Liver (tissue), 3 donors: ENCODE data around the gene HS3ST4.

Experiments used
- EGR1 ChIP-seq, 2 donors: IDR thresholded peaks; 2 replicates each; pipeline ENCODE4 v1.6.1; 2016 to 2018; ENCODE audit warnings: antibody characterized with exemption in 2 of 2, low read depth in 2 of 2
- GABPA ChIP-seq, 2 donors: IDR thresholded peaks in 1 of 2; conservative IDR thresholded peaks in 1 of 2; 2 replicates each; pipeline ENCODE4 v1.6.1; 2016; ENCODE audit warnings: antibody characterized with exemption in 2 of 2, mild to moderate bottlenecking in 1 of 2, moderate library complexity in 1 of 2
- HNF4A ChIP-seq, 2 donors: conservative IDR thresholded peaks; 2 replicates each; pipeline ENCODE4 v1.6.1; 2016; ENCODE audit warnings: antibody characterized with exemption in 2 of 2, mild to moderate bottlenecking in 2 of 2
- RAD21 ChIP-seq, 2 donors: IDR thresholded peaks; 2 replicates each; pipeline ENCODE4 v1.6.1; 2016; ENCODE audit warnings: antibody characterized with exemption in 2 of 2, mild to moderate bottlenecking in 2 of 2
- SP1 ChIP-seq: IDR thresholded peaks from 2 replicates; pipeline ENCODE4 v1.6.1; 2018; ENCODE audit warnings: antibody characterized with exemption, mild to moderate bottlenecking
- TAF1 ChIP-seq: conservative IDR thresholded peaks from 2 replicates; pipeline ENCODE4 v1.6.1; 2016; ENCODE audit warnings: antibody characterized with exemption, mild to moderate bottlenecking
- YY1 ChIP-seq: IDR thresholded peaks from 2 replicates; pipeline ENCODE4 v1.6.1; 2016; ENCODE audit warnings: antibody characterized with exemption, mild to moderate bottlenecking
- TF ChIP-seq, protein P1 (sequence below): fragments of 150-350 bp; IDR thresholded peaks from 2 replicates; pipeline ENCODE4 v1.5.1; 2017; ENCODE audit warnings: improper control_type of control experiment, low read depth, low read length; ENCODE audit not compliant: missing input control
- TF ChIP-seq, protein P2 (sequence below): IDR thresholded peaks from 2 replicates; pipeline ENCODE4 v1.6.1; 2016; ENCODE audit warnings: antibody characterized with exemption
- TF ChIP-seq, protein P3 (sequence below): IDR thresholded peaks from 2 replicates; pipeline ENCODE4 v1.6.1; 2016; ENCODE audit warnings: antibody characterized with exemption, mild to moderate bottlenecking
- TF ChIP-seq, protein P4 (sequence below): IDR thresholded peaks from 2 replicates; pipeline ENCODE4 v1.6.1; 2016; ENCODE audit warnings: antibody characterized with exemption
- donor health status: healthy.
- donor health status: healthy.

DNA sequence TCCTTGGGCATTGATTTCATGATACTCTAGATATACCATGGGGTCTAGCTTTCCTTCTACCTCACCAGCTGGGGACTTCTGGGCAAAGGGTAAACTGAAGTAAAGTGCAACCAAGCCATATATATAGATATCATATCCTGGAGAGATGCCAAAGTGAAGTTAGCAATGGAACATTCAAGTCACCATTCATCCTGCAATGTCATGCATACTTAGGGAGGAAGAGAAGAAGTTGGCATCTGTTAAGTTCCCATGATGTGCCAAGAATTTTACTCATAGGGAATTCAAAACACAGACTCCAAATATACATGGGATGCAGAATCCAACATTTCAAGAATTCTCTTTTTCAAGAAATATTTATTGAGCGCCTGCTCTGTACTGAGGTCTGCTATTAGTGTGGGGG, 399.8 kb downstream of the HS3ST4 start:
- TF ChIP-seq SP1 (no peak), TAF1 (no peak), YY1 (no peak), GABPA (IDR thresholded peaks at IDR 0.05 in 1 of 2, conservative IDR thresholded peaks at IDR 0.05 in 1 of 2) (no peak), EGR1 (IDR thresholded peaks at IDR 0.05; ENCODE audit: low read depth in 2 of 2) (no peak), HNF4A (conservative IDR thresholded peaks at IDR 0.05) (no peak), RAD21 (IDR thresholded peaks at IDR 0.05) (no peak)
- TF ChIP-seq, protein P1, sequence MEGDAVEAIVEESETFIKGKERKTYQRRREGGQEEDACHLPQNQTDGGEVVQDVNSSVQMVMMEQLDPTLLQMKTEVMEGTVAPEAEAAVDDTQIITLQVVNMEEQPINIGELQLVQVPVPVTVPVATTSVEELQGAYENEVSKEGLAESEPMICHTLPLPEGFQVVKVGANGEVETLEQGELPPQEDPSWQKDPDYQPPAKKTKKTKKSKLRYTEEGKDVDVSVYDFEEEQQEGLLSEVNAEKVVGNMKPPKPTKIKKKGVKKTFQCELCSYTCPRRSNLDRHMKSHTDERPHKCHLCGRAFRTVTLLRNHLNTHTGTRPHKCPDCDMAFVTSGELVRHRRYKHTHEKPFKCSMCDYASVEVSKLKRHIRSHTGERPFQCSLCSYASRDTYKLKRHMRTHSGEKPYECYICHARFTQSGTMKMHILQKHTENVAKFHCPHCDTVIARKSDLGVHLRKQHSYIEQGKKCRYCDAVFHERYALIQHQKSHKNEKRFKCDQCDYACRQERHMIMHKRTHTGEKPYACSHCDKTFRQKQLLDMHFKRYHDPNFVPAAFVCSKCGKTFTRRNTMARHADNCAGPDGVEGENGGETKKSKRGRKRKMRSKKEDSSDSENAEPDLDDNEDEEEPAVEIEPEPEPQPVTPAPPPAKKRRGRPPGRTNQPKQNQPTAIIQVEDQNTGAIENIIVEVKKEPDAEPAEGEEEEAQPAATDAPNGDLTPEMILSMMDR, result no peak
- TF ChIP-seq, protein P2, sequence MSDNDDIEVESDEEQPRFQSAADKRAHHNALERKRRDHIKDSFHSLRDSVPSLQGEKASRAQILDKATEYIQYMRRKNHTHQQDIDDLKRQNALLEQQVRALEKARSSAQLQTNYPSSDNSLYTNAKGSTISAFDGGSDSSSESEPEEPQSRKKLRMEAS, result no peak
- TF ChIP-seq, protein P3, sequence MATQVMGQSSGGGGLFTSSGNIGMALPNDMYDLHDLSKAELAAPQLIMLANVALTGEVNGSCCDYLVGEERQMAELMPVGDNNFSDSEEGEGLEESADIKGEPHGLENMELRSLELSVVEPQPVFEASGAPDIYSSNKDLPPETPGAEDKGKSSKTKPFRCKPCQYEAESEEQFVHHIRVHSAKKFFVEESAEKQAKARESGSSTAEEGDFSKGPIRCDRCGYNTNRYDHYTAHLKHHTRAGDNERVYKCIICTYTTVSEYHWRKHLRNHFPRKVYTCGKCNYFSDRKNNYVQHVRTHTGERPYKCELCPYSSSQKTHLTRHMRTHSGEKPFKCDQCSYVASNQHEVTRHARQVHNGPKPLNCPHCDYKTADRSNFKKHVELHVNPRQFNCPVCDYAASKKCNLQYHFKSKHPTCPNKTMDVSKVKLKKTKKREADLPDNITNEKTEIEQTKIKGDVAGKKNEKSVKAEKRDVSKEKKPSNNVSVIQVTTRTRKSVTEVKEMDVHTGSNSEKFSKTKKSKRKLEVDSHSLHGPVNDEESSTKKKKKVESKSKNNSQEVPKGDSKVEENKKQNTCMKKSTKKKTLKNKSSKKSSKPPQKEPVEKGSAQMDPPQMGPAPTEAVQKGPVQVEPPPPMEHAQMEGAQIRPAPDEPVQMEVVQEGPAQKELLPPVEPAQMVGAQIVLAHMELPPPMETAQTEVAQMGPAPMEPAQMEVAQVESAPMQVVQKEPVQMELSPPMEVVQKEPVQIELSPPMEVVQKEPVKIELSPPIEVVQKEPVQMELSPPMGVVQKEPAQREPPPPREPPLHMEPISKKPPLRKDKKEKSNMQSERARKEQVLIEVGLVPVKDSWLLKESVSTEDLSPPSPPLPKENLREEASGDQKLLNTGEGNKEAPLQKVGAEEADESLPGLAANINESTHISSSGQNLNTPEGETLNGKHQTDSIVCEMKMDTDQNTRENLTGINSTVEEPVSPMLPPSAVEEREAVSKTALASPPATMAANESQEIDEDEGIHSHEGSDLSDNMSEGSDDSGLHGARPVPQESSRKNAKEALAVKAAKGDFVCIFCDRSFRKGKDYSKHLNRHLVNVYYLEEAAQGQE, result no peak
- TF ChIP-seq, protein P4, sequence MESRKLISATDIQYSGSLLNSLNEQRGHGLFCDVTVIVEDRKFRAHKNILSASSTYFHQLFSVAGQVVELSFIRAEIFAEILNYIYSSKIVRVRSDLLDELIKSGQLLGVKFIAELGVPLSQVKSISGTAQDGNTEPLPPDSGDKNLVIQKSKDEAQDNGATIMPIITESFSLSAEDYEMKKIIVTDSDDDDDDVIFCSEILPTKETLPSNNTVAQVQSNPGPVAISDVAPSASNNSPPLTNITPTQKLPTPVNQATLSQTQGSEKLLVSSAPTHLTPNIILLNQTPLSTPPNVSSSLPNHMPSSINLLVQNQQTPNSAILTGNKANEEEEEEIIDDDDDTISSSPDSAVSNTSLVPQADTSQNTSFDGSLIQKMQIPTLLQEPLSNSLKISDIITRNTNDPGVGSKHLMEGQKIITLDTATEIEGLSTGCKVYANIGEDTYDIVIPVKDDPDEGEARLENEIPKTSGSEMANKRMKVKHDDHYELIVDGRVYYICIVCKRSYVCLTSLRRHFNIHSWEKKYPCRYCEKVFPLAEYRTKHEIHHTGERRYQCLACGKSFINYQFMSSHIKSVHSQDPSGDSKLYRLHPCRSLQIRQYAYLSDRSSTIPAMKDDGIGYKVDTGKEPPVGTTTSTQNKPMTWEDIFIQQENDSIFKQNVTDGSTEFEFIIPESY, result no peak
